OCI-LY7 (cell line): ENCODE data around the gene HMGCL.

Source experiments
- EZH2phosphoT487 ChIP-seq: fragments of 200-600 bp; sonication (generic); IDR thresholded peaks from 2 replicates; pipeline ENCODE4 v1.6.1; 2018; ENCODE audit warnings: low read depth, borderline replicate concordance, mild to moderate bottlenecking, mixed run types, antibody characterized with exemption, low read length, moderate library complexity, mixed read lengths
- TF ChIP-seq, protein P1 (sequence below): fragments of 200-600 bp; sonication (generic); conservative IDR thresholded peaks from 2 replicates; pipeline ENCODE4 v1.5.1; 2014; ENCODE audit warnings: mild to moderate bottlenecking, antibody characterized with exemption, low read length, moderate library complexity, mixed read lengths

DNA sequence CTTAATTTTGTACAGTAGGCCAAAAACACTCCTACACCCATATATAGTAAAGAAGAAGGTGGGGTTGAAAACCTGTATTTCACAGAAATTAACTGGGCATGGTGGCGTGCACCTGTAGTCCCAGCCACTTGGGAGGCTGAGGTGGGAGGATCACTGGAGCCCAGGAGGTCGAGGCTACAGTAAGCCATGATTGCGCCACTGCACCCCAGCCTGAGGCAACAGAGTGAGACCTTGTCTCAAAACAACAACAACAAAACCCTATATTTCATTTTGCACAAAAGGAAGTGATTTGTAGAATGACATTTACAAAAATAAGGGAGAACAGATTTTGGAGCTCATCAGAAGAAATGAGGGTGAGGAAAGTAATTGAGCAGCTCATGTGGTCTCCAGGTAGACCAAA lies 36.5 kb downstream of the HMGCL start:
- TF ChIP-seq, protein P1, sequence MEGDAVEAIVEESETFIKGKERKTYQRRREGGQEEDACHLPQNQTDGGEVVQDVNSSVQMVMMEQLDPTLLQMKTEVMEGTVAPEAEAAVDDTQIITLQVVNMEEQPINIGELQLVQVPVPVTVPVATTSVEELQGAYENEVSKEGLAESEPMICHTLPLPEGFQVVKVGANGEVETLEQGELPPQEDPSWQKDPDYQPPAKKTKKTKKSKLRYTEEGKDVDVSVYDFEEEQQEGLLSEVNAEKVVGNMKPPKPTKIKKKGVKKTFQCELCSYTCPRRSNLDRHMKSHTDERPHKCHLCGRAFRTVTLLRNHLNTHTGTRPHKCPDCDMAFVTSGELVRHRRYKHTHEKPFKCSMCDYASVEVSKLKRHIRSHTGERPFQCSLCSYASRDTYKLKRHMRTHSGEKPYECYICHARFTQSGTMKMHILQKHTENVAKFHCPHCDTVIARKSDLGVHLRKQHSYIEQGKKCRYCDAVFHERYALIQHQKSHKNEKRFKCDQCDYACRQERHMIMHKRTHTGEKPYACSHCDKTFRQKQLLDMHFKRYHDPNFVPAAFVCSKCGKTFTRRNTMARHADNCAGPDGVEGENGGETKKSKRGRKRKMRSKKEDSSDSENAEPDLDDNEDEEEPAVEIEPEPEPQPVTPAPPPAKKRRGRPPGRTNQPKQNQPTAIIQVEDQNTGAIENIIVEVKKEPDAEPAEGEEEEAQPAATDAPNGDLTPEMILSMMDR, result no peak
- no peak for TF ChIP-seq EZH2phosphoT487
